AG04449 (cell line): ENCODE measurements around the gene DNAJC7.

Experiments used
- CTCF ChIA-PET: fragments of 350-600 bp; formaldehyde crosslinking; extraction: SDS; loops from one replicate; lab custom pipeline; 2021; ENCODE audit warnings: antibody characterized with exemption; lab: Yijun Ruan, JAX
- POLR2A ChIA-PET: fragments of 400-600, 350-600 bp; formaldehyde crosslinking; extraction: SDS; loops from one replicate; lab custom pipeline; 2020; ENCODE audit warnings: antibody characterized with exemption, inconsistent platforms; lab: Yijun Ruan, JAX
- DNase-seq: peaks from one replicate; pipeline ENCODE4 v3.0.0-alpha.2; 2010; ENCODE audit warnings: low read depth, low spot score
- H3K4me3 ChIP-seq: 2 replicates; pipeline ENCODE4 v1.5.1; 2011; ENCODE audit warnings: low read depth, mild to moderate bottlenecking, control low read depth, low read length
- TF ChIP-seq, protein P1 (sequence below): IDR thresholded peaks from one replicate; pipeline ENCODE4 v1.5.1; 2011; ENCODE audit warnings: mild to moderate bottlenecking, moderate library complexity, low read length, control low read depth, inconsistent platforms; ENCODE audit not compliant: insufficient read depth; ENCODE audit errors: missing control alignments

DNAJC7 gene

DNA sequence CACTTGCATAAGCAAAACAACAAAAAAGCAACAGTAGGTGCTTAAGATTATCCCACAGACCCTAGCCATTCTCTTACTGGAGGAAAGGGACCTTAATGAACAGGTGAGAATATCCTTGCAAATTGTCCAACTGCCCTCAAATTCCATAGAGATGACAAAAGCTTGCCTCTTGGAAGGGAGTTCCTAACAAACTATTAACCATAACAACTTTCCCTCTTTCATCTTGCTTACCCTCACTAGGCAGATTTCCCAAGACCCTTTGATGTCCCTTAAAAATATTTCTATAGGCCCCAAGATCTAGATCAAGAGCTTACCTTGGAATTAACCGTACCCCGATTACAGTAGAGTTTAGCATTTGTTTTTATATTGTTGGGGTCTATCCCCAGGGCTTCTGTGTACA, 28.8 kb downstream of the DNAJC7 start:
- TF ChIP-seq, protein P1, sequence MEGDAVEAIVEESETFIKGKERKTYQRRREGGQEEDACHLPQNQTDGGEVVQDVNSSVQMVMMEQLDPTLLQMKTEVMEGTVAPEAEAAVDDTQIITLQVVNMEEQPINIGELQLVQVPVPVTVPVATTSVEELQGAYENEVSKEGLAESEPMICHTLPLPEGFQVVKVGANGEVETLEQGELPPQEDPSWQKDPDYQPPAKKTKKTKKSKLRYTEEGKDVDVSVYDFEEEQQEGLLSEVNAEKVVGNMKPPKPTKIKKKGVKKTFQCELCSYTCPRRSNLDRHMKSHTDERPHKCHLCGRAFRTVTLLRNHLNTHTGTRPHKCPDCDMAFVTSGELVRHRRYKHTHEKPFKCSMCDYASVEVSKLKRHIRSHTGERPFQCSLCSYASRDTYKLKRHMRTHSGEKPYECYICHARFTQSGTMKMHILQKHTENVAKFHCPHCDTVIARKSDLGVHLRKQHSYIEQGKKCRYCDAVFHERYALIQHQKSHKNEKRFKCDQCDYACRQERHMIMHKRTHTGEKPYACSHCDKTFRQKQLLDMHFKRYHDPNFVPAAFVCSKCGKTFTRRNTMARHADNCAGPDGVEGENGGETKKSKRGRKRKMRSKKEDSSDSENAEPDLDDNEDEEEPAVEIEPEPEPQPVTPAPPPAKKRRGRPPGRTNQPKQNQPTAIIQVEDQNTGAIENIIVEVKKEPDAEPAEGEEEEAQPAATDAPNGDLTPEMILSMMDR, result no peak
- DNase-seq, result no peak
- H3K4me3 ChIP-seq, result no peak overlapping the region
- POLR2A ChIA-PET, result no interaction called here
- CTCF ChIA-PET, result interaction anchor here (0.9 to 2.2 kb wide), 6 partner anchors 8 to 32 kb away, joined by 3 to 6 read pairs (median 4); partner anchors contain the start of gene NKIRAS2

DNA sequence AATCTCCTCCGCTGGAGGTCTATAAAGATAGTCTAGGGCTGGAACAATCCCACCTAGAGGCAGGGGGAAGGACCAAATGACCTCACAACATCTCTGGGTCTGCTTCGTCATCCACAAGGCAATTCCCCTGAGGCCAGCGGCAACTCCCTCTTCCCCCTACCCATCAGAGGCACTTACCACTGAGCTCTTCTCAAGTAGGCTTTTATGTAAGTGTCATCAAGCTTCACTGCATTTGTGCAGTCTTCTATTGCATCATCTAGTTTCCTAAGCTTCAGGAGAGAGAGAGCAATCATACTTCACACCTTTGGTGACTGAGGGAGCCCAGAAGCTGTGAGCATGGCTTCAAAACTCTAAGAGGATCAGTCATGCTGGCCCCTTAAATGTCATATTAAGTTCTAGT, 29.6 kb downstream of the DNAJC7 start:
- ChIA-PET CTCF (interaction anchor here (0.8 to 2.2 kb wide), 3 partner anchors 12 to 33 kb away, joined by 3 to 6 read pairs (median 5); partner anchors contain the start of gene NKIRAS2), POLR2A (no interaction called here)
- DNase-seq, result no peak
- TF ChIP-seq, protein P1, result no peak
- no peak overlapping the region for H3K4me3 ChIP-seq

- no peak for DNase-seq
- H3K4me3 ChIP-seq, result no peak overlapping the region
- TF ChIP-seq, protein P1, result no peak
- CTCF ChIA-PET, result no interaction called here
- POLR2A ChIA-PET, result no interaction called here
Observed at GRCh38 chr17:41986634-41987033, 30.6 kb downstream of the DNAJC7 start.

GRCh38 chr17:41985919-41986318, 31.3 kb downstream of the DNAJC7 start:
- CTCF ChIA-PET, result no interaction called here
- POLR2A ChIA-PET, result no interaction called here
- DNase-seq, result no peak
- TF ChIP-seq, protein P1, result no peak
- H3K4me3 ChIP-seq, result no peak overlapping the region

DNA sequence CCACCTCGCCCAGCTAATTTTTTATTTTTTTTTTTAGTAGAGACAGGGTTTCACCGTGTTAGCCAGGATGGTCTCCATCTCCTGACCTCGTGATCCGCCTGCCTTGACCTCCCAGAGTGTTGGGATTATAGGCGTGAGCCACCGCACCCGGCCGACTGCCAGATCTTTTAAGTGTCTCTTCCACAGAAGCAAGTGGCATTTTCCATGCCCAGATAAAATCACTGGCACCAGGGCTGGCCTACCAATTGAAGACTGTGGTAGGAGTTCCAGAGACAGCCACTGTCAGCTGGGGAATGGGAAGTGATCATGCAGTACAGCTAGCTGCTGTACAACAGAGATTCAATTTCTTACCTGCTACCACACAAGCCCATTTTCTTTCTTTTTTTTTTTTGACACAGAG, 32.8 kb downstream of the DNAJC7 start:
- DNase-seq, result no peak
- ChIA-PET CTCF (interaction anchor here (1.1 to 2.3 kb wide), 3 partner anchors 17 to 35 kb away, joined by 3 to 10 read pairs (median 6); partner anchors contain the start of gene NKIRAS2), POLR2A (no interaction called here)
- no peak overlapping the region for H3K4me3 ChIP-seq
- TF ChIP-seq, protein P1, result no peak

DNA sequence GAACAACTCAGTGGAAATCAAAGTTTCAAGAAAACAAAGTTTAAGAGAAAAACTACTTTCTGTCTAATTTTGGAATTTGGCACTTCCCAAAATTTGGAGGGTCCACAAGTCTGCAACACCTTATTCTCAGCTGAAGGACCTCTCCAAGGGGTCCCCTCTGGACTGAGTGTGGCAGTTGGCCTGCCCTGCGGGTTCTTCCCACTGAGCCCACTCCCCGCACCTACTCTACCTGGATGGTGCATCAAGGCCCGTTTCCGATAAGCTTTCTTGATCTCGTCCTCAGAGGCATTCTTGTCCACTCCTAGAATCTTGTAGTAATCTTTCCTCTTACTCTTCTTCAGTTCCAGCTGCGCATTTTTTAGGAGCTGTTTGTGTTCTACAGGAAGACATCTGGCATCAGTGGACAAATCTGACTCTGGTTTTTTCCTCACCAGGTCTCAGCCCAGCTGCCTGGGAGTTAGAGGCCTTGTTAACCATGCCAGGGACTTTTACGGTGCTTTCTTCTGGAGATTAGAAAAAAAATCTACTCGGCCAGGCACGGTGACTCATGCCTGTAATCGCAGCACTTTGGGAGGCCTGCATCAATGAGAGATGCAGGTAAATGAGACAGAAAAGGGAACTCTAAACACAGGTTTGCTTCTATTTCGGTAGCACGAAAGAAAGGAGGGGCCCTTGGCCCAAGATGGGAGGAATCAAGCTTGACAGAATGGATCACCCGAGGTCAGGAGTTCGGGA, 35.0 kb downstream of the DNAJC7 start:
- DNase-seq, result no peak
- H3K4me3 ChIP-seq, result no peak overlapping the region
- CTCF ChIA-PET, result interaction anchor here (1.3 to 2.3 kb wide), 2 partner anchors 16 to 38 kb away, joined by 4 to 10 read pairs; partner anchors contain the start of gene NKIRAS2
- POLR2A ChIA-PET, result no interaction called here
- TF ChIP-seq, protein P1, result no peak
